ENCODE measurements around the gene FGD6. TPM values are rescaled to one million over a fixed set of nuclear protein-coding genes. Genes with fewer than 3 reads are reported as not detected.
"Not testable (repeated sequence)": the region's sequence is repeated elsewhere in the genome, so short reads cannot be mapped to it uniquely, and the experiment has no call there.

The FGD6 gene
- 10 to 100 TPM in 2 of 4 donors, 1 to 10 TPM in 2; 9.5 to 11.8 (median 10.7) TPM for polyA plus RNA-seq (ENCODE audit: insufficient read length in 4 of 4)

- DNase-seq (ENCODE audit: low read depth in 4 of 4, low spot score in 2 of 4): peak; percentile 99
These were observed at the start of gene FGD6, which contains the start of gene VEZT for GRCh38 chr12:95217377-95218149. Gene FGD6 (minus strand): TSS chr12:95217467. CDS start chr12:95217240, 227 bp downstream. Gene VEZT (plus strand): TSS chr12:95217807. CDS start chr12:95217851, 44 bp downstream.

GRCh38 chr12:95266254-95266653, 49.0 kb upstream of the FGD6 start:
- no peak for DNase-seq (ENCODE audit: low read depth in 4 of 4, low spot score in 2 of 4)

GRCh38 chr12:95265765-95266164, 48.5 kb upstream of the FGD6 start:
- DNase-seq (ENCODE audit: low read depth in 4 of 4, low spot score in 2 of 4): no peak

- no peak for DNase-seq (ENCODE audit: low read depth in 4 of 4, low spot score in 2 of 4)
These were observed 45.5 kb upstream of the FGD6 start for GRCh38 chr12:95262808-95263207.

DNA sequence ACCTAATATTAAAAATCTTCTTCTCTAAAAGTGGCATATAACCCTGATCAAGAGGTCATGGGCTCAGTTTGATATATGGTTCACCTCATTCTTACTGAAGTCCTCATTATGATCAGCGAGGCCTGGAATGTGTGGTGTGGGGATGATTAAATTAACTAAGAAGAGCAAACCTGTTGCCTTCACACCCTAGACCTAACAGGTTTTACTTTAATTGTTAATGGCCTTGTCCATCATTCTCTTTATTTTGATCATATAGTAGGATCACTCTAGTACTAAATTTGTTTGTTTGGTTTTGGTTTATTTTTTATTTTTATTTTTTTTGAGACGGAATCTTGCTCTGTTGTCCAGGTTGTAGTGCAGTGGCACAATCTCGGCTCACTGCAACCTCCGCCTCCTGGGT, 43.8 kb upstream of the FGD6 start:
- DNase-seq (ENCODE audit: low read depth in 4 of 4, low spot score in 2 of 4): no peak

DNA sequence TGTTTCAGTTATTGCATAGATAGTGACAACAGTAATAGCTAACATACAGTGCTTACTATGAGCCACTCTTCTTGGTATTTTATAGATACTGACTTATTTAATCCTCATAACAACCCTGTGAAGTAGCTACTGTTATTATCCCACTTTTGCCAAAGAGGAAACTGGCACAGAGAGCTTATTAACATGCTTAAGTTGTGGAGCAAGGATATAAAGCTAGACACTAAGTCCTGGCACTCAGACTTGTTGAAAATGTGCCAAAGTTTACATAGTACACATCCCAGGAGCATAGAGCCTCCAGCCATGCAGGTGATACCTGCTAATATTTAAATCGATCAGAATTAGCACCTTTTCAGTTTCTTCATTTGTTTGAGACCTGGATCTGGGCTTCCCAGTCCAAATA, 42.1 kb upstream of the FGD6 start:
- no peak for DNase-seq (ENCODE audit: low read depth in 4 of 4, low spot score in 2 of 4)

DNA sequence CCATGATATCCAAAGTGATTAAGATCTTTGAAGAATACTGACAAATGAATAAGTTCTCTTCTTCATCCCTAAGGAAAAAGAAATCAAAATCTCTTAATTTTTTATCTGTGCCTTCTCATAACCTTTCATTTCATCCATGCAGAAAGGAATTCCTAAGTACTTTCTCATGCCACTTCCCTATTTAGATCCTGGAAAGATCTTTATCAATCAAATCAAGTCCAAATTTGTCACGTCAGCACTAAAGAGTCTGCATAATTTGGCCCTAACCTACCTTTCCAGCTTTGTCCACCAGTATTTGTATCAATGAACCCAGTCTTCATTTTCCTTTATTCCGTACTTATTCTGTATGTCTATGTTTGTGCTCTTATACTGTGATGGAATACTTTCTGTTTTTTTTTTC, 41.5 kb upstream of the FGD6 start:
- DNase-seq (ENCODE audit: low read depth in 4 of 4, low spot score in 2 of 4): no peak

- no peak for DNase-seq (ENCODE audit: low read depth in 4 of 4, low spot score in 2 of 4)
These were observed 40.9 kb upstream of the FGD6 start for GRCh38 chr12:95258151-95258550.

GRCh38 chr12:95257541-95257940, 40.3 kb upstream of the FGD6 start:
- no peak for DNase-seq (ENCODE audit: low read depth in 4 of 4, low spot score in 2 of 4)

- no peak for DNase-seq (ENCODE audit: low read depth in 4 of 4, low spot score in 2 of 4)
These were observed 36.1 kb upstream of the FGD6 start for GRCh38 chr12:95253386-95253785.

- DNase-seq (ENCODE audit: low read depth in 4 of 4, low spot score in 2 of 4): peak; percentile 47 to 69 (median 56)
These were observed 31.5 kb upstream of the FGD6 start for GRCh38 chr12:95248604-95249360.

GRCh38 chr12:95248095-95248494, 30.8 kb upstream of the FGD6 start:
- DNase-seq (ENCODE audit: low read depth in 4 of 4, low spot score in 2 of 4): no peak

DNA sequence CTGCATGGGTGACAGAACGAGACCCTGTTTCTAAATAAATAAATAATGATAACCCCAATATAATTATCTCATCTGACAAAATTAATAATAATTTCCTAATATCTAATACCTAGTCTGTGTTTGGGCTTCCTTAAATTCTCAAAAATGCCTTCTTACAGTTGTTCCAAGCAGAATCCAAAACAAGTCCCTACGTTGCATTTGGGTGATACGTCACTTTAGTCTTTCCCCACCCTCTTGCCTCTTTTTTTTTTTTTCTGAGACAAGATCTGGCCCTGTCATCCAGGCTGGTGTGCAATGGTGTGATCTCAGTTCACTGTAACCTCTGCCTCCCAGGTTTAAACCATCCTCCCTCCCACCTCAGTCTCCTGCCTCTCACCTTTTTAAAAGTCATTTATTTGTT, 27.1 kb upstream of the FGD6 start:
- DNase-seq (ENCODE audit: low read depth in 4 of 4, low spot score in 2 of 4): no peak

DNA sequence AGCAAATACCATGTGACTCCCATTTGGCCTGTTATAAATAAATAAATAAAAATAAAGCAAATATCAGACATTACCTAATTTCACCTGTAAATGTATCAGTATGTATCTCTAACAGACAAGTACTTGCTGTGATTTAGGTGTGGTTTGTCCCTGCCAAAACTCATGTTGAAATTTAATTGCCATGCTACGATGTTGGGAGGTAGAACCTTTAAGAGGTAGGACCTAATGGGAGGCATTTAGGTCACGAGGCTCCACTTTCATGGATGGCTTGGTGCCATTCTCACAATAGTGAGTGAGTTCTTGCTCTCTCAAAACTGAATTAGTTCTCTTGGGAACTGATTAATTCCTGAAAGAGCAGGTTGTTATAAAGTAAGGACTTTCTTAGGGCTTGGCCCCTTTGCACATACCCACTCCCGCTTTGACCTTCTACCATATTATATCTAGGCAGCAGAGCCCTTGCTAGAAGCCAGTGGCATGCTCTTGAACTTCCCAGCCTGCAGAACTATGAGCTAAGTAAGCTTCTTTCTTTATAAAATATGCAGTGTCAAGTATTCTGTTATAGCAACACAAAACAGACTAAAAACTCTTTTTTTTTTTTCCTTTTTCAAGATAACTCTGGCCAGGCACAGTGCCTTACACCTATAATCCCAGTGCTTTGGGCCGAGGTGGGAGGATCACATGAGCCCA, 26.4 kb upstream of the FGD6 start:
- DNase-seq (ENCODE audit: low read depth in 4 of 4, low spot score in 2 of 4): no peak

DNA sequence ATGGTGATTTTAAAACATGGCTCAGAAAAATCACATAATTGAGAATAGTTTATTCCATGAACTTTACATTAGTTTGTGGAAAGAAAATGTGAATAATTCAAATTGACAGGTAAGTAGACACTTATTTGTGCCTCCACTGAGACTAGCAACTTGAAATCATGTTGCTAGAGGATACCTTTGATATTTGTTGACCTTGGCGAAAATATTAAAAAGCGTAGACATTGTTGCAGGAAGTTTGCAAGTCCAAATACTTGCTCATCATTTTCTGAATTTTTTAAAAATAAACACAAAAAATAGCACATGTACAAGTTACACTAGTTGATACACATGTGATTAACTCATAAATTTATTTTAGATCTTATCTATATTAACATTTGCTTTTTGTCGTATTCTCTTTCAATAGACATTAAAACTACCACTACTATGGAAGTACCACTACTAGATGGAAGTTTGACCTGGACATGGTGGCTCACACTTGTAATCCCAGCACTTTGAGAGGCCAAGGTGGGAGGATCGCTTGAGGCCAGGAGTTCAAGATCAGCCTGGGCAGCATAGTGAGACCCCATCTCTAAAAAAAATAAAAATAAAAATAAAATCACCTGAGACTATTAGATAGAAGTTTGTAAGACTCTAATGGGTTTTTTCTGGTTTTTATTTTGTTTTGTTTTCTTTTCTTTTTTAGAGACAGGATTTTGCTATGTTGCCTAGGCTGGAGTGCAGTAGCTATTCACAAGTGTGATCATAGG, 24.7 kb upstream of the FGD6 start:
- no peak for DNase-seq (ENCODE audit: low read depth in 4 of 4, low spot score in 2 of 4)

- DNase-seq (ENCODE audit: low read depth in 4 of 4, low spot score in 2 of 4): not testable (repeated sequence)
These were observed 23.9 kb upstream of the FGD6 start for GRCh38 chr12:95241138-95241537.

DNA sequence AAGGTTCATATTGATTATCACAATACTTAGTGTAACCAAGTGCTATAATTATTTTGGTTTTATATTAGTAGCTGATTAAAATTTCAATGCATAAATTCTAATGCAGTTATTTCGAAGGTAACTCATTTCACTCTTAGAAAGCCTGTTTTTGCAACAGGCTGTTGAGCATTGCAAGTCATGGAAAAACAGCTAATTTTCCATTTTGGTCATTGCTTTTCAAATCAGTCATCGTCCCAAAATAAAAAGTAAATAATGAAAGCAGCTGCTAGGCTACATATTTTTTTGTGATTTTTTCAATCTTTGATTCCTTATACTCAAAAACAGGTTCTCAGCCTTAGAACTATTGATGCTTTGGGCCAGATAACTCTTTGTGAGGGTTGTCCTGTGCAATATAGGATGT, 23.3 kb upstream of the FGD6 start:
- no peak for DNase-seq (ENCODE audit: low read depth in 4 of 4, low spot score in 2 of 4)

GRCh38 chr12:95239835-95240234, 22.6 kb upstream of the FGD6 start:
- not testable (repeated sequence) for DNase-seq (ENCODE audit: low read depth in 4 of 4, low spot score in 2 of 4)

- no peak for DNase-seq (ENCODE audit: low read depth in 4 of 4, low spot score in 2 of 4)
These were observed 21.9 kb upstream of the FGD6 start for GRCh38 chr12:95239216-95239615.

- no peak for DNase-seq (ENCODE audit: low read depth in 4 of 4, low spot score in 2 of 4)
These were observed 20.9 kb upstream of the FGD6 start for GRCh38 chr12:95238150-95238549.

GRCh38 chr12:95237315-95237714, 20.0 kb upstream of the FGD6 start:
- DNase-seq (ENCODE audit: low read depth in 4 of 4, low spot score in 2 of 4): no peak
